HEK293T (cell line): ENCODE measurements around the gene MUC12.
"Not testable (repeated sequence)": the region's sequence is repeated elsewhere in the genome, so short reads cannot be mapped to it uniquely, and the experiment has no call there.

Source experiments
- CTCF ChIA-PET: fragments of 350-600 bp; formaldehyde crosslinking; extraction: SDS; loops from one replicate; lab custom pipeline; 2021; ENCODE audit warnings: antibody characterized with exemption, inconsistent platforms; lab: Yijun Ruan, JAX
- POLR2A ChIA-PET: fragments of 350-600 bp; formaldehyde crosslinking; extraction: SDS; loops from one replicate; lab custom pipeline; 2020; ENCODE audit warnings: antibody characterized with exemption, inconsistent platforms; lab: Yijun Ruan, JAX
- DNase-seq: peaks from one replicate; pipeline ENCODE4 v3.0.0; 2012; ENCODE audit warnings: mixed read lengths; ENCODE audit errors: extremely low spot score
- ARNT ChIP-seq: fragments of 450-650 bp; IDR thresholded peaks from 2 replicates; pipeline ENCODE4 v1.6.1; 2017; ENCODE audit warnings: mild to moderate bottlenecking
- BHLHE40 ChIP-seq: fragments of 450-650 bp; IDR thresholded peaks from 2 replicates; pipeline ENCODE4 v1.6.1; 2016; ENCODE audit warnings: mild to moderate bottlenecking, moderate library complexity, borderline replicate concordance
- CTBP1 ChIP-seq: fragments of 450-650 bp; IDR thresholded peaks from 2 replicates; pipeline ENCODE4 v1.6.1; 2016; ENCODE audit warnings: borderline replicate concordance
- ELF4 ChIP-seq: fragments of 450-650 bp; IDR thresholded peaks from 2 replicates; pipeline ENCODE4 v1.6.1; 2017; ENCODE audit warnings: antibody characterized with exemption
- FOXA1 ChIP-seq: fragments of 450-650 bp; IDR thresholded peaks from 2 replicates; pipeline ENCODE4 v1.6.1; 2016; ENCODE audit warnings: mild to moderate bottlenecking
- FOXK2 ChIP-seq: fragments of 450-650 bp; IDR thresholded peaks from 2 replicates; pipeline ENCODE4 v1.6.1; 2016; ENCODE audit warnings: mild to moderate bottlenecking
- FOXM1 ChIP-seq: fragments of 450-650 bp; IDR thresholded peaks from 2 replicates; pipeline ENCODE4 v1.6.1; 2017; ENCODE audit warnings: mild to moderate bottlenecking, borderline replicate concordance
- HDGF ChIP-seq: fragments of 450-650 bp; IDR thresholded peaks from 2 replicates; pipeline ENCODE4 v1.6.1; 2017; ENCODE audit warnings: antibody characterized with exemption, borderline replicate concordance
- L3MBTL2 ChIP-seq: fragments of 450-650 bp; conservative IDR thresholded peaks from 2 replicates; pipeline ENCODE4 v1.6.1; 2016; ENCODE audit warnings: mild to moderate bottlenecking
- LEF1 ChIP-seq: fragments of 450-650 bp; IDR thresholded peaks from 2 replicates; pipeline ENCODE4 v1.6.1; 2017; ENCODE audit warnings: mild to moderate bottlenecking, borderline replicate concordance
- NFRKB ChIP-seq: fragments of 450-650 bp; IDR thresholded peaks from 2 replicates; pipeline ENCODE4 v1.6.1; 2016; ENCODE audit warnings: mild to moderate bottlenecking, moderate library complexity
- PKNOX1 ChIP-seq: fragments of 450-650 bp; IDR thresholded peaks from 2 replicates; pipeline ENCODE4 v1.6.1; 2016
- SP1 ChIP-seq: fragments of 450-650 bp; IDR thresholded peaks from 2 replicates; pipeline ENCODE4 v1.6.1; 2017
- SUZ12 ChIP-seq: fragments of 450-650 bp; IDR thresholded peaks from 2 replicates; pipeline ENCODE4 v1.6.1; 2016; ENCODE audit warnings: mild to moderate bottlenecking
- TARDBP ChIP-seq: fragments of 450-650 bp; IDR thresholded peaks from 2 replicates; pipeline ENCODE4 v1.6.1; 2016
- ZNF384 ChIP-seq: fragments of 450-650 bp; IDR thresholded peaks from 2 replicates; pipeline ENCODE4 v1.6.1; 2016

The MUC12 gene

GRCh38 chr7:100969066-100969615 is at the start of gene MUC12:
Gene MUC12 (plus strand): TSS chr7:100969565. CDS start chr7:100969623, 58 bp downstream.
- TF ChIP-seq SP1 (no peak), SUZ12 (no peak), HDGF (no peak), TARDBP (no peak), ZNF384 (no peak), PKNOX1 (no peak), FOXK2 (no peak), ELF4 (no peak), NFRKB (no peak), CTBP1 (no peak), ARNT (no peak)
- ChIA-PET POLR2A (no interaction called here), CTCF (no interaction called here)
- no peak for DNase-seq

GRCh38 chr7:100919779-100920437 is 49.5 kb upstream of the MUC12 start:
- CTCF ChIA-PET, DNase-seq: not testable (repeated sequence)
- POLR2A ChIA-PET = interaction anchor here (1.4 kb wide), 1 partner anchor 30 kb away, joined by 3 read pairs; the partner anchor contains the start of gene UFSP1

GRCh38 chr7:100921039-100921438 is 48.3 kb upstream of the MUC12 start:
- no peak for DNase-seq
- CTCF ChIA-PET = interaction anchor here (0.7 kb wide), 1 partner anchor 137 kb away, joined by 4 read pairs; no protein-coding TSS in a partner anchor
- POLR2A ChIA-PET = no interaction called here
- no peak for TF ChIP-seq CTBP1
- TF ChIP-seq LEF1 = no peak
- no peak for TF ChIP-seq TARDBP
- no peak for TF ChIP-seq HDGF
- no peak for TF ChIP-seq PKNOX1
- TF ChIP-seq NFRKB = no peak

GRCh38 chr7:100923616-100924015 is 45.7 kb upstream of the MUC12 start:
- CTCF ChIA-PET, POLR2A ChIA-PET, DNase-seq: not testable (repeated sequence)

- ChIA-PET CTCF (no interaction called here), POLR2A (no interaction called here)
- DNase-seq = no peak
- no peak for TF ChIP-seq SP1
- no peak for TF ChIP-seq CTBP1
- TF ChIP-seq NFRKB = no peak
- TF ChIP-seq TARDBP = no peak
- TF ChIP-seq SUZ12 = no peak
- TF ChIP-seq LEF1 = no peak
- TF ChIP-seq FOXM1 = no peak
- no peak for TF ChIP-seq BHLHE40
- TF ChIP-seq L3MBTL2 = no peak
- TF ChIP-seq HDGF = no peak
- no peak for TF ChIP-seq ARNT
- no peak for TF ChIP-seq FOXK2
- TF ChIP-seq PKNOX1 = no peak
- TF ChIP-seq FOXA1 = no peak
- no peak for TF ChIP-seq ZNF384
- no peak for TF ChIP-seq ELF4
Measured at GRCh38 chr7:100929808-100930174, 39.6 kb upstream of the MUC12 start.

- CTCF ChIA-PET = no interaction called here
- no peak for TF ChIP-seq SUZ12
- no peak for TF ChIP-seq PKNOX1
- TF ChIP-seq L3MBTL2 = no peak
- TF ChIP-seq FOXM1 = no peak
- no peak for TF ChIP-seq ZNF384
- DNase-seq = no peak
- POLR2A ChIA-PET = no interaction called here
Measured at GRCh38 chr7:100933734-100934133, 35.6 kb upstream of the MUC12 start.

GRCh38 chr7:100935381-100935780 is 34.0 kb upstream of the MUC12 start:
- CTCF ChIA-PET, DNase-seq, POLR2A ChIA-PET: not testable (repeated sequence)

- DNase-seq, CTCF ChIA-PET, POLR2A ChIA-PET: not testable (repeated sequence)
Measured at GRCh38 chr7:100936167-100936566, 33.2 kb upstream of the MUC12 start.
